Measurements from ENCODE around the gene LEO1. TPM values are rescaled to one million over a fixed set of nuclear protein-coding genes. Genes with fewer than 3 reads are reported as not detected.
A peak's percentile ranks its signal among the peaks of the same experiment; 100 is the strongest.

The LEO1 gene
- total and polyA plus RNA-seq, 8 donors: 0.58 to 16.3 (median 11.2) TPM

GRCh38 chr15:51992953-51993352, 21.4 kb upstream of the LEO1 start:
- H3K9me3 ChIP-seq: no peaks in the 10 kb centered on the region
- no peaks in the 10 kb centered on the region for H3K36me3 ChIP-seq
- no peak overlapping the region for H3K4me3 ChIP-seq
- DNase-seq: no peak
- no peak overlapping the region for H3K27ac ChIP-seq
- H3K27me3 ChIP-seq: no peaks in the 10 kb centered on the region
- intact Hi-C loops (cut with DNase I; ENCODE audit: low total_unique reads): no loop called here
- peaks cover 0 to 10% (median 0%) of the 10 kb centered on the region in 4 donors for H3K4me1 ChIP-seq
- TF ChIP-seq CTCF (IDR thresholded peaks at IDR 0.05) (no peak), POLR2AphosphoS5 (IDR thresholded peaks at IDR 0.05) (no peak), EP300 (IDR thresholded peaks at IDR 0.05) (no peak), POLR2A (IDR thresholded peaks at IDR 0.05) (no peak)
- 80 to 97% (median 86%) methylated on average over 1 of the region's 1 CpG for WGBS, 5 donors

GRCh38 chr15:51991141-51991540, 19.6 kb upstream of the LEO1 start:
- H3K9me3 ChIP-seq: no peaks in the 10 kb centered on the region
- H3K27me3 ChIP-seq: no peaks in the 10 kb centered on the region
- H3K4me3 ChIP-seq: no peak overlapping the region
- peaks cover 0 to 10% (median 0%) of the 10 kb centered on the region in 4 donors for H3K4me1 ChIP-seq
- no peak for DNase-seq
- H3K36me3 ChIP-seq: no peaks in the 10 kb centered on the region
- H3K27ac ChIP-seq: no peak overlapping the region
- intact Hi-C loops (cut with DNase I; ENCODE audit: low total_unique reads): no loop called here
- 75 to 87% (median 86%) methylated on average over 4 of the region's 4 CpGs for WGBS, 5 donors
- TF ChIP-seq EP300 (IDR thresholded peaks at IDR 0.05) (no peak), POLR2AphosphoS5 (IDR thresholded peaks at IDR 0.05) (no peak), CTCF (IDR thresholded peaks at IDR 0.05) (no peak), POLR2A (IDR thresholded peaks at IDR 0.05) (no peak)

- peak in 1 of 3 donors; percentile 4 for TF ChIP-seq POLR2AphosphoS5 (IDR thresholded peaks at IDR 0.05)
- no peak for TF ChIP-seq POLR2A (IDR thresholded peaks at IDR 0.05)
- Histone ChIP-seq H3K27me3 (no peaks in the 10 kb centered on the region), H3K27ac (peak overlapping the region in 3 of 5 donors; percentile 66 to 86 (median 70)), H3K4me1 (peaks cover 10 to 31% (median 19%) of the 10 kb centered on the region in 4 donors), H3K36me3 (no peaks in the 10 kb centered on the region), H3K4me3 (no peak overlapping the region), H3K9me3 (no peaks in the 10 kb centered on the region)
- no peak for DNase-seq
- intact Hi-C loops (cut with DNase I; ENCODE audit: low total_unique reads): no loop called here
Observed at GRCh38 chr15:51982770-51983103, 11.2 kb upstream of the LEO1 start.

- Histone ChIP-seq H3K27ac (peak overlapping the region in 4 of 5 donors; percentile 66 to 86 (median 74)), H3K4me3 (peak overlapping the region in 1 of 4 donors; percentile 11), H3K36me3 (no peaks in the 10 kb centered on the region), H3K9me3 (no peaks in the 10 kb centered on the region), H3K4me1 (peaks cover 10 to 31% (median 19%) of the 10 kb centered on the region in 4 donors), H3K27me3 (no peaks in the 10 kb centered on the region)
- WGBS, 5 donors: 8 to 17% (median 11%) methylated on average over 7 of the region's 7 CpGs
- DNase-seq: peak in 1 of 2 donors; percentile 78
- intact Hi-C loops (cut with DNase I; ENCODE audit: low total_unique reads): no loop called here
- TF ChIP-seq EP300 (IDR thresholded peaks at IDR 0.05): no peak
- no peak for TF ChIP-seq POLR2A (IDR thresholded peaks at IDR 0.05)
- TF ChIP-seq CTCF (IDR thresholded peaks at IDR 0.05): peak in 4 of 7 experiments; percentile 20 to 46 (median 21)
- TF ChIP-seq POLR2AphosphoS5 (IDR thresholded peaks at IDR 0.05): no peak
Observed at GRCh38 chr15:51982013-51982769, 10.6 kb upstream of the LEO1 start.

GRCh38 chr15:51973775-51974174, 2.2 kb upstream of the LEO1 start:
- Histone ChIP-seq H3K27me3 (no peaks in the 10 kb centered on the region), H3K4me1 (peaks cover 14 to 20% (median 17%) of the 10 kb centered on the region in 4 donors), H3K27ac (no peak overlapping the region), H3K4me3 (no peak overlapping the region), H3K9me3 (no peaks in the 10 kb centered on the region), H3K36me3 (no peaks in the 10 kb centered on the region)
- WGBS, 5 donors: 95 to 100% (median 97%) methylated on average over 4 of the region's 4 CpGs
- intact Hi-C loops (cut with DNase I; ENCODE audit: low total_unique reads): loop anchor here (10.0 kb wide), 1 partner anchor 111 kb away; no protein-coding TSS in a partner anchor
- DNase-seq: no peak
- no peak for TF ChIP-seq POLR2A (IDR thresholded peaks at IDR 0.05)
- TF ChIP-seq POLR2AphosphoS5 (IDR thresholded peaks at IDR 0.05): no peak
- no peak for TF ChIP-seq EP300 (IDR thresholded peaks at IDR 0.05)
- TF ChIP-seq CTCF (IDR thresholded peaks at IDR 0.05): no peak

Data from stomach (tissue), 9 donors.